Neural progenitor cell (in vitro differentiated cells): ENCODE measurements around the gene DNAJB2. TPM values are rescaled to one million over a fixed set of nuclear protein-coding genes. Genes with fewer than 3 reads are reported as not detected.

Experiments
- DNase-seq: peaks from one replicate; pipeline ENCODE4 v3.0.0-alpha.2; 2016; ENCODE audit warnings: low spot score
- H2AFZ ChIP-seq: fragments of 200-600 bp; sonication (generic); replicated peaks from 2 replicates; pipeline ENCODE4 v1.6.1; 2016; ENCODE audit warnings: antibody characterized with exemption
- H3F3A ChIP-seq: fragments of 200-600 bp; sonication (generic); 2 replicates; pipeline ENCODE4 v1.6.1; 2016; ENCODE audit warnings: antibody characterized with exemption, low read depth
- H3K27ac ChIP-seq: fragments of 200-600 bp; sonication (generic); 2 replicates; pipeline ENCODE4 v1.5.1; 2016; ENCODE audit warnings: mild to moderate bottlenecking
- H3K27me3 ChIP-seq: fragments of 200-600 bp; sonication (generic); 2 replicates; pipeline ENCODE4 v1.6.1; 2016; ENCODE audit warnings: mild to moderate bottlenecking, moderate library complexity
- H3K36me3 ChIP-seq: fragments of 200-600 bp; sonication (generic); 2 replicates; pipeline ENCODE4 v1.5.1; 2016
- H3K4me1 ChIP-seq: fragments of 200-600 bp; sonication (generic); 2 replicates; pipeline ENCODE4 v1.6.1; 2016; ENCODE audit warnings: mixed run types
- H3K4me2 ChIP-seq: fragments of 200-600 bp; sonication (generic); 2 replicates; pipeline ENCODE4 v1.6.1; 2016
- H3K4me3 ChIP-seq: fragments of 200-600 bp; sonication (generic); 2 replicates; pipeline ENCODE4 v1.5.1; 2016
- H3K79me2 ChIP-seq: fragments of 200-600 bp; sonication (generic); 2 replicates; pipeline ENCODE4 v1.6.1; 2016; ENCODE audit warnings: low read depth
- H3K9ac ChIP-seq: fragments of 200-600 bp; sonication (generic); 2 replicates; pipeline ENCODE4 v1.6.1; 2016
- H3K9me3 ChIP-seq: fragments of 200-600 bp; sonication (generic); 2 replicates; pipeline ENCODE4 v1.5.1; 2016; ENCODE audit warnings: low read depth
- H4K20me1 ChIP-seq: fragments of 200-600 bp; sonication (generic); 2 replicates; pipeline ENCODE4 v1.6.1; 2016; ENCODE audit warnings: low read depth
- H3K27ac Mint-ChIP-seq: 3 replicates; pipeline ENCODE4 v1.8.0; 2021; ENCODE audit warnings: mixed read lengths
- H3K27me3 Mint-ChIP-seq: 2 replicates; pipeline ENCODE4 v1.8.0; 2022; ENCODE audit warnings: low read depth, mild to moderate bottlenecking, inconsistent platforms, moderate library complexity, mixed read lengths; ENCODE audit not compliant: insufficient read depth
- H3K36me3 Mint-ChIP-seq: 3 replicates; pipeline ENCODE4 v1.8.0; 2021; ENCODE audit warnings: mixed read lengths
- H3K4me1 Mint-ChIP-seq: 3 replicates; pipeline ENCODE4 v1.8.0; 2021; ENCODE audit warnings: mixed read lengths
- H3K4me3 Mint-ChIP-seq: 3 replicates; pipeline ENCODE4 v1.8.0; 2021; ENCODE audit warnings: mild to moderate bottlenecking, moderate library complexity, mixed read lengths
- H3K9me3 Mint-ChIP-seq: 3 replicates; pipeline ENCODE4 v1.8.0; 2020; ENCODE audit warnings: mixed read lengths
- CTCF ChIP-seq: fragments of 200-600 bp; sonication (generic); IDR thresholded peaks from 2 replicates; pipeline ENCODE4 v1.5.1; 2017; ENCODE audit warnings: antibody characterized with exemption, mild to moderate bottlenecking
- EZH2 ChIP-seq: fragments of 200-600 bp; sonication (generic); IDR thresholded peaks from 2 replicates; pipeline ENCODE4 v1.6.1; 2017; ENCODE audit warnings: antibody characterized with exemption, mild to moderate bottlenecking, moderate library complexity
- EZH2phosphoT487 ChIP-seq: fragments of 200-600 bp; sonication (generic); IDR thresholded peaks from 2 replicates; pipeline ENCODE4 v1.6.1; 2017; ENCODE audit warnings: antibody characterized with exemption
- total RNA-seq: library from RNA; depleted of rRNA; stranded (reverse); fragments of >200 nt; gene quantifications from 2 replicates; pipeline ENCODE4 v1.2.3, GENCODE V29; 2015; ENCODE audit warnings: low replicate concordance

The DNAJB2 gene
- total RNA-seq, 1 donor from 2014 or later, result 35.0 TPM

GRCh38 chr2:219248845-219249202 is 30.3 kb upstream of the DNAJB2 start:
- no peak for DNase-seq
- H3K36me3 ChIP-seq, result no peaks in the 10 kb centered on the region
- peaks cover 32% of the 10 kb centered on the region for H3K27me3 Mint-ChIP-seq
- TF ChIP-seq EZH2, result no peak
- TF ChIP-seq CTCF, result no peak
- TF ChIP-seq EZH2phosphoT487, result no peak
- no peaks in the 10 kb centered on the region for H3K9me3 Mint-ChIP-seq
- H3K27ac ChIP-seq, result no peak overlapping the region
- H4K20me1 ChIP-seq, result peaks cover 5% of the 10 kb centered on the region
- no peak overlapping the region for H2AFZ ChIP-seq
- H3K4me2 ChIP-seq, result no peak overlapping the region
- H3K79me2 ChIP-seq, result peaks cover 11% of the 10 kb centered on the region
- H3K36me3 Mint-ChIP-seq, result peaks cover 2% of the 10 kb centered on the region
- H3K4me3 Mint-ChIP-seq, result no peak overlapping the region
- H3K4me1 Mint-ChIP-seq, result peaks cover 22% of the 10 kb centered on the region
- peaks cover 30% of the 10 kb centered on the region for H3K27me3 ChIP-seq
- peaks cover 7% of the 10 kb centered on the region for H3K4me1 ChIP-seq
- peaks cover 12% of the 10 kb centered on the region for H3F3A ChIP-seq
- H3K9ac ChIP-seq, result no peak overlapping the region
- no peaks in the 10 kb centered on the region for H3K9me3 ChIP-seq
- H3K4me3 ChIP-seq, result no peak overlapping the region
- no peak overlapping the region for H3K27ac Mint-ChIP-seq

- Mint-ChIP-seq H3K27me3 (peaks cover 35% of the 10 kb centered on the region), H3K4me3 (no peak overlapping the region), H3K27ac (no peak overlapping the region), H3K9me3 (no peaks in the 10 kb centered on the region), H3K36me3 (peaks cover 2% of the 10 kb centered on the region), H3K4me1 (peaks cover 20% of the 10 kb centered on the region)
- H4K20me1 ChIP-seq, result peaks cover 5% of the 10 kb centered on the region
- H3K79me2 ChIP-seq, result peaks cover 11% of the 10 kb centered on the region
- no peak overlapping the region for H2AFZ ChIP-seq
- no peaks in the 10 kb centered on the region for H3K36me3 ChIP-seq
- no peak overlapping the region for H3K9ac ChIP-seq
- no peak for DNase-seq
- peaks cover 36% of the 10 kb centered on the region for H3K27me3 ChIP-seq
- H3K4me2 ChIP-seq, result no peak overlapping the region
- TF ChIP-seq EZH2 (no peak), EZH2phosphoT487 (no peak), CTCF (no peak)
- no peak overlapping the region for H3K27ac ChIP-seq
- H3K4me1 ChIP-seq, result peaks cover 7% of the 10 kb centered on the region
- H3K9me3 ChIP-seq, result no peaks in the 10 kb centered on the region
- H3K4me3 ChIP-seq, result no peak overlapping the region
- H3F3A ChIP-seq, result peaks cover 11% of the 10 kb centered on the region
These were observed 29.8 kb upstream of the DNAJB2 start for GRCh38 chr2:219249203-219249980.

- peaks cover 43% of the 10 kb centered on the region for H3K27me3 Mint-ChIP-seq
- Histone ChIP-seq H3K79me2 (peaks cover 11% of the 10 kb centered on the region), H3K36me3 (no peaks in the 10 kb centered on the region), H3K4me1 (peaks cover 7% of the 10 kb centered on the region), H3K4me3 (no peak overlapping the region), H3K27ac (no peak overlapping the region), H3K27me3 (peaks cover 44% of the 10 kb centered on the region), H3F3A (peaks cover 3% of the 10 kb centered on the region), H4K20me1 (peaks cover 12% of the 10 kb centered on the region), H3K9me3 (no peaks in the 10 kb centered on the region), H3K9ac (no peak overlapping the region), H2AFZ (no peak overlapping the region), H3K4me2 (no peak overlapping the region)
- no peaks in the 10 kb centered on the region for H3K9me3 Mint-ChIP-seq
- DNase-seq, result no peak
- H3K27ac Mint-ChIP-seq, result no peak overlapping the region
- H3K4me1 Mint-ChIP-seq, result peaks cover 20% of the 10 kb centered on the region
- TF ChIP-seq EZH2phosphoT487, result no peak
- no peak for TF ChIP-seq CTCF
- TF ChIP-seq EZH2, result no peak
- peaks cover 2% of the 10 kb centered on the region for H3K36me3 Mint-ChIP-seq
- H3K4me3 Mint-ChIP-seq, result no peak overlapping the region
These were observed 29.0 kb upstream of the DNAJB2 start for GRCh38 chr2:219250049-219250781.
